Activated naive CD4-positive, alpha-beta T cell treated with anti-CD3 and anti-CD28 coated beads for 36 hours (primary cell): Measurements from ENCODE around the gene NR1D1. TPM values are rescaled to one million over a fixed set of nuclear protein-coding genes. Genes with fewer than 3 reads are reported as not detected.

ENCODE experiments used
- CTCF ChIA-PET: fragments of 350-600 bp; sonication (Branson Sonifier 250); formaldehyde crosslinking; loops from one replicate; lab custom pipeline; 2021; ENCODE audit warnings: antibody characterized with exemption; lab: Charles Lee
- DNase-seq: peaks from one replicate; pipeline ENCODE4 v3.0.0-alpha.2; 2020
- H3K27ac Mint-ChIP-seq: one replicate; pipeline ENCODE4 v1.8.0; 2021; ENCODE audit warnings: mild to moderate bottlenecking, mixed read lengths
- H3K27me3 Mint-ChIP-seq: one replicate; pipeline ENCODE4 v1.8.0; 2021; ENCODE audit warnings: low read depth, mixed read lengths
- H3K36me3 Mint-ChIP-seq: one replicate; pipeline ENCODE4 v1.8.0; 2021; ENCODE audit warnings: low read depth, mixed read lengths
- H3K4me1 Mint-ChIP-seq: one replicate; pipeline ENCODE4 v1.8.0; 2021; ENCODE audit warnings: low read depth, mixed read lengths
- H3K4me3 Mint-ChIP-seq: one replicate; pipeline ENCODE4 v1.8.0; 2021; ENCODE audit warnings: mild to moderate bottlenecking, moderate library complexity, mixed read lengths
- H3K9me3 Mint-ChIP-seq: one replicate; pipeline ENCODE4 v1.8.0; 2021; ENCODE audit warnings: mixed read lengths
- intact Hi-C: fragments of 100-400 bp; cut with micrococcal nuclease; formaldehyde crosslinking; loops from one replicate; pipeline ENCODE4 v1.15.1; 2023
- total RNA-seq, 2 experiments: library from RNA; stranded (reverse); gene quantifications; one replicate each; pipeline ENCODE4 v1.2.3, GENCODE V29; 2021

NR1D1 gene
- total RNA-seq, 2 experiments from 2014 or later: 9.0 to 9.1 TPM

DNA sequence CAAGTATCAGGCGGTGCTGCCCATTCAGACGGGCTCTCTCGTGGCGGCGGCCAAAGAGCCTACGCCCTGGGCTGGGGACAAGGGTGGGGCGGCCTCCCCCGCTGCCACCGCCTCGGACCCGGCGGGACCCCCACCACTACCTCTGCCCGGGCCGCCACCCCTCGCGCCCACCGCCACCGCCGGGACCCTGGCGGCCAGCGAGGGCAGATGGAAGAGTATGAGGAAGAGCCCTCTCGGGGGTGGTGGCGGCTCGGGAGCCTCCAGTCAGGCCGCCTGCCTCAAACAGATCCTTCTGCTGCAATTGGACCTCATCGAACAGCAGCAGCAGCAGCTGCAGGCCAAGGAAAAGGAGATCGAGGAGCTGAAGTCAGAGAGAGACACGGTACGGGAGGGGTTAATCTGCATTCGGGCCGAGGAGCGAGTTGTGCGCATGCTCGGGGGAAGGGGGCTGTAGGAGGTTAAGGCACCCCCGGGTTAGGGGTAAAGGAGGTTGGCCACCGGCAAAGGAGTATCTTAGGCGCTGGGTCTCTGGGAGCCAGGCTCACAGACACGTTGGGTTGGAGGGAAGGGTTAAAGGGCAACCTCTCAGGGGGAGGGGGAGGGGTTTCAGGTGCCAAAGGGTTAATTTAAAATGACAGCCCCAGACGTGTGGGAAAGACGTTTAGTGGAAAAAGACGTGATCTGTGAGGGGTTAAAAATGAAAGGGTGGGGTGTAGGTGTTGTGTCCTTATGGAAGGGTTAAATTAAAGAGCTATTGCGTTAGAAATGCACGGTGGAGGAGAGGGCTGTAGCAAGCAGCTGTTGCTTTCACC, 22.8 kb upstream of the NR1D1 start:
- no peaks in the 10 kb centered on the region for H3K9me3 Mint-ChIP-seq
- intact Hi-C loops: loop anchor here (1.0 to 2.0 kb wide), 2 partner anchors 17 to 46 kb away; partner anchors contain the start of gene CASC3
- H3K4me1 Mint-ChIP-seq: peaks cover 27% of the 10 kb centered on the region
- peak overlapping the region; percentile 92 for H3K4me3 Mint-ChIP-seq
- peaks cover 19% of the 10 kb centered on the region for H3K36me3 Mint-ChIP-seq
- peak; percentile 56 for DNase-seq
- peak overlapping the region; percentile 93 for H3K27ac Mint-ChIP-seq
- CTCF ChIA-PET: interaction anchor here (0.6 to 5.3 kb wide), 10 partner anchors 10 to 114 kb away, joined by 3 to 56 read pairs (median 4); partner anchors contain the start of gene NR1D1
- H3K27me3 Mint-ChIP-seq: no peaks in the 10 kb centered on the region

- peak; percentile 37 for DNase-seq
- Mint-ChIP-seq H3K27ac (peak overlapping the region; percentile 55), H3K36me3 (peaks cover 16% of the 10 kb centered on the region), H3K4me1 (peaks cover 27% of the 10 kb centered on the region), H3K27me3 (no peaks in the 10 kb centered on the region), H3K9me3 (no peaks in the 10 kb centered on the region), H3K4me3 (peak overlapping the region; percentile 92)
- CTCF ChIA-PET: interaction anchor here (0.5 to 5.3 kb wide), 6 partner anchors 10 to 96 kb away, joined by 3 to 56 read pairs (median 4); partner anchors contain the start of gene NR1D1
- intact Hi-C loops: loop anchor here (2.0 kb wide), 1 partner anchor 46 kb away; no protein-coding TSS in a partner anchor
Observed at GRCh38 chr17:40122136-40122998, 22.0 kb upstream of the NR1D1 start.

DNA sequence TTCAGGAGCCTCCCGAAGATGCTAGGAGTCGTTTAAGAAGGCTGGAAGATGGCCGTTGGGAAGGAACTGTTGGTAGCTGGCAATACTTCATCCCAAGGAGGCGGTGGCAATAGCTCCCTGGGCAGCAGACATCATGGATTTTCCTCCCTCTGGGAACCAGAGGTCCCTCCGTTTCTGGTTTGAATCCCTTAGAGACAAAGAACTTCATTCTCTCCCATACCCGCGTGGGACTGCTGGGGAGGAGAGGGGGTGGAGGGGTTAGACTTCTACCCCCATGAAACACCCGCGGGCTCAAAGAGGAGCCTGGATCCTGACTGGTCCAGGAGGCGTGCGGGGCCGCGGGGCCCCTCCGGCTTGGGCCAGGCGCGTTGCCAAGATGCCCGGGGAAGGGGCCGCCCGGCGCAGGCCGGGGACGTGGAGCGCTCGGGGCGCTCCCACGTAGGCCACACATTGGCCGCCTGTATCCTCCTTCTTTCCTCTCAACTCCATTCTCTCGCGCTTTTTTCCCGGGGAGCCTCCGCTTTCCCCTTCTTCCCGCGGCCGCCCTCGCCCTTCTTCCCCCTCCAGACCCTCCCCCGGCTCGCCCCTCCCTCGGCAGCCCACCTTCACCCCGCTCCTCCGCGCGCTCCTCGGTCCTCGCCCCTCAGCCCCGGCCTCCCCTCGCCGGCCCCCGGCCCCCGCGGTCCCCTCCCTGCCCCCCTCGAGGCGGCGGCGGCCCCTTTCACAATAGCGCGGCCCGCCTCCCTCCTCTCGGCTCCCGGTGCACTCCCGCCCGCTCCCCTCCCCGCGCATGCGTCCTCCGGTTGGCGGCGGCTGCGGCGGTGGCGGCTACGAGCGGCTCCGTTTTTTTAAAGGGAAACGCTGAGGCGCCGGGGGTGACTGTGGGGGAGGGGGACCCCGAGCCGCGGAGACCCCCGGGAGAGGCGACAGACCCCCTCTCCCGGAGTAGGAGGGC, 21.1 kb upstream of the NR1D1 start, which contains the start of gene MSL1:
Gene MSL1, plus strand, starts transcription at position 791 of the 955 bp plus-strand sequence. CDS start 642 bp downstream, outside the sequence.
- peak; percentile 86 for DNase-seq
- no peaks in the 10 kb centered on the region for H3K9me3 Mint-ChIP-seq
- peaks cover 25% of the 10 kb centered on the region for H3K4me1 Mint-ChIP-seq
- H3K27me3 Mint-ChIP-seq: no peaks in the 10 kb centered on the region
- H3K27ac Mint-ChIP-seq: peak within 1 kb of the TSS; percentile 79
- CTCF ChIA-PET: interaction anchor here (0.6 to 5.3 kb wide), 4 partner anchors 9 to 21 kb away, joined by 3 to 56 read pairs (median 4); partner anchors contain the start of gene NR1D1
- H3K36me3 Mint-ChIP-seq: peaks cover 13% of the 10 kb centered on the region
- H3K4me3 Mint-ChIP-seq: peak within 1 kb of the TSS; percentile 92
- intact Hi-C loops: loop anchor here (1.0 to 2.0 kb wide), 2 partner anchors 8 to 47 kb away; no protein-coding TSS in a partner anchor

DNA sequence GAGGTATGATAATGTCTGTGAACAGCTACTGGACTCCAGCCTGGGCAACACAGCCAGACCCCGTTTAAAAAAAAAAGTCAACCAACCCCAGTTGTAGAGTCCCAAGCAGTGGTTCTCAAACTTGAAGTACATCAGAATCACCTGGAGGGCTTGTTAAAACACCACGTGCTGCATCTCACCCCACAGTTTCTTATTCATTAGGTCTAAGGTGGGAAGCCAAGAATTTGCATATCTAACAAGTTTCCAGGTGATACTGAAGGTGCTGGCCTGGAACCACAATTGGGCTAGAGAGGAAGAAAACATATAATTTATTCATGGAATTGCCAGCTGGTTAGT, 14.7 kb upstream of the NR1D1 start:
- no peak for DNase-seq
- Mint-ChIP-seq H3K36me3 (no peaks in the 10 kb centered on the region), H3K27me3 (no peaks in the 10 kb centered on the region), H3K4me1 (peaks cover 36% of the 10 kb centered on the region), H3K9me3 (no peaks in the 10 kb centered on the region), H3K27ac (no peak overlapping the region), H3K4me3 (no peak overlapping the region)
- intact Hi-C loops: no loop called here
- CTCF ChIA-PET: interaction anchor here (0.6 to 6.2 kb wide), 9 partner anchors 9 to 240 kb away, joined by 3 to 116 read pairs (median 25); partner anchors contain the start of genes CASC3, MSL1 and NR1D1

GRCh38 chr17:40113907-40114245, 13.5 kb upstream of the NR1D1 start:
- Mint-ChIP-seq H3K36me3 (no peaks in the 10 kb centered on the region), H3K27ac (peak overlapping the region; percentile 91), H3K4me3 (peak overlapping the region; percentile 81), H3K9me3 (no peaks in the 10 kb centered on the region), H3K27me3 (no peaks in the 10 kb centered on the region), H3K4me1 (peaks cover 48% of the 10 kb centered on the region)
- DNase-seq: no peak
- intact Hi-C loops: loop anchor here (1.0 to 5.0 kb wide), 6 partner anchors 7 to 173 kb away; partner anchors contain the start of genes CASC3, CDC6 and MSL1
- CTCF ChIA-PET: interaction anchor here (0.6 to 6.5 kb wide), 28 partner anchors 9 to 249 kb away, joined by 3 to 116 read pairs (median 11); partner anchors contain the start of genes CASC3, CSF3, MSL1 and NR1D1

GRCh38 chr17:40113110-40113906, 12.9 kb upstream of the NR1D1 start:
- Mint-ChIP-seq H3K36me3 (no peaks in the 10 kb centered on the region), H3K4me3 (peak overlapping the region; percentile 81), H3K9me3 (no peaks in the 10 kb centered on the region), H3K27me3 (no peaks in the 10 kb centered on the region), H3K4me1 (peaks cover 52% of the 10 kb centered on the region), H3K27ac (peak overlapping the region; percentile 91)
- CTCF ChIA-PET: interaction anchor here (0.6 to 6.5 kb wide), 48 partner anchors 8 to 250 kb away, joined by 3 to 116 read pairs (median 6); partner anchors contain the start of genes CASC3, CSF3, MED24 and MSL1
- intact Hi-C loops: loop anchor here (1.0 to 5.0 kb wide), 6 partner anchors 8 to 174 kb away; partner anchors contain the start of genes CASC3, CDC6 and MSL1
- peak; percentile 98 for DNase-seq

DNA sequence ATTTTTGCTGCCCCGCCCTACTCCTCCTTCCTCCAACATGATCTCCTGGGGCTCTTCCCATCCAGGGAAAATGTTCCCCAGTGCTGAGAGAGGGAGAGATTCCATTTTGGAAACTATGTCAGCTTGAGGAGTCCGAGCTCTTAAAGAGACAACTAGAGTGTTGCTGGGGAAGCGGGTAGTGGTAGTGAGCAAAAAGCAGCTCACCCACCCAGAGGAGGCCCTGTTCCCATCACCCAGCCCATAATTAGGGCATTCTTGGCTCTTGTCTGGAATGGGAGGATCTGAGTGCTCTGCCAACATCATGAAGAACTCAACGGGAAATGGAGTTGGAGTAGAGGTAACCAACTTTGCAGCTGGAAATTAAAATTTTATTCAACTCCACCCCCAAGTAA, 12.3 kb upstream of the NR1D1 start:
- peak overlapping the region; percentile 91 for H3K27ac Mint-ChIP-seq

GRCh38 chr17:40112191-40112711, 11.9 kb upstream of the NR1D1 start:
- Mint-ChIP-seq H3K27ac (peak overlapping the region; percentile 91), H3K4me1 (peaks cover 62% of the 10 kb centered on the region), H3K9me3 (no peaks in the 10 kb centered on the region), H3K4me3 (no peak overlapping the region), H3K27me3 (no peaks in the 10 kb centered on the region), H3K36me3 (no peaks in the 10 kb centered on the region)
- CTCF ChIA-PET: interaction anchor here (0.5 to 6.5 kb wide), 35 partner anchors 10 to 233 kb away, joined by 3 to 116 read pairs (median 10); partner anchors contain the start of genes CASC3, CSF3, MED24 and MSL1
- no peak for DNase-seq
- intact Hi-C loops: loop anchor here (5.0 kb wide), 1 partner anchor 40 kb away; no protein-coding TSS in a partner anchor

More for the DNA sequence above, 12.3 kb upstream of the NR1D1 start:
- CTCF ChIA-PET: interaction anchor here (0.6 to 6.5 kb wide), 44 partner anchors 8 to 250 kb away, joined by 3 to 116 read pairs (median 8); partner anchors contain the start of genes CASC3, CSF3, MED24 and MSL1
- Mint-ChIP-seq H3K4me3 (no peak overlapping the region), H3K36me3 (no peaks in the 10 kb centered on the region), H3K27me3 (no peaks in the 10 kb centered on the region), H3K4me1 (peaks cover 57% of the 10 kb centered on the region), H3K9me3 (no peaks in the 10 kb centered on the region)
- intact Hi-C loops: loop anchor here (1.0 to 5.0 kb wide), 6 partner anchors 9 to 175 kb away; partner anchors contain the start of genes CASC3, CDC6 and MSL1
- DNase-seq: no peak

GRCh38 chr17:40111221-40112128, 11.1 kb upstream of the NR1D1 start:
- Mint-ChIP-seq H3K4me3 (peak overlapping the region; percentile 20), H3K27ac (peak overlapping the region; percentile 91), H3K4me1 (peaks cover 70% of the 10 kb centered on the region), H3K9me3 (no peaks in the 10 kb centered on the region), H3K36me3 (no peaks in the 10 kb centered on the region), H3K27me3 (no peaks in the 10 kb centered on the region)
- peak; percentile 85 for DNase-seq
- intact Hi-C loops: loop anchor here (1.0 to 5.0 kb wide), 3 partner anchors 41 to 98 kb away; no protein-coding TSS in a partner anchor
- CTCF ChIA-PET: interaction anchor here (0.5 to 6.5 kb wide), 29 partner anchors 10 to 232 kb away, joined by 3 to 116 read pairs (median 10); partner anchors contain the start of genes CSF3, MED24, MSL1 and NR1D1
